Neural cell (in vitro differentiated cells): Measurements from ENCODE around the gene NKAIN2. TPM values are rescaled to one million over a fixed set of nuclear protein-coding genes. Genes with fewer than 3 reads are reported as not detected.

Source experiments
- H2AFZ ChIP-seq: fragments of 200-600, 300-800 bp; sonication (generic), shearing (Covaris generic); 2 replicates; pipeline ENCODE4 v1.6.0; 2014; ENCODE audit warnings: low read depth, mild to moderate bottlenecking, antibody characterized with exemption, low read length, moderate library complexity
- H3F3A ChIP-seq: fragments of 200-600 bp; shearing (Covaris generic); 2 replicates; pipeline ENCODE4 v1.6.1; 2016; ENCODE audit warnings: mild to moderate bottlenecking, moderate library complexity, mixed read lengths, antibody characterized with exemption, low read length; ENCODE audit not compliant: insufficient read depth, poor library complexity, severe bottlenecking
- H3K27ac ChIP-seq: fragments of 200-600, 300-800 bp; sonication (generic), shearing (Covaris generic); 2 replicates; pipeline ENCODE4 v1.5.1; 2014; ENCODE audit warnings: mild to moderate bottlenecking, low read length, moderate library complexity
- H3K27me3 ChIP-seq: fragments of 300-800, 200-600 bp; sonication (generic), shearing (Covaris generic); 2 replicates; pipeline ENCODE4 v1.6.0; 2014; ENCODE audit warnings: mild to moderate bottlenecking, low read depth, low read length, moderate library complexity; ENCODE audit not compliant: insufficient read depth
- H3K36me3 ChIP-seq: fragments of 300-800, 200-600 bp; sonication (generic), shearing (Covaris generic); 2 replicates; pipeline ENCODE4 v1.5.1; 2014; ENCODE audit warnings: mild to moderate bottlenecking, antibody characterized with exemption, low read length, moderate library complexity; ENCODE audit not compliant: insufficient read depth
- H3K4me2 ChIP-seq: fragments of 300-800, 200-600 bp; sonication (generic), shearing (Covaris generic); 2 replicates; pipeline ENCODE4 v1.6.0; 2014; ENCODE audit warnings: mild to moderate bottlenecking, low read length
- H3K4me3 ChIP-seq: fragments of 300-800, 200-600 bp; sonication (generic), shearing (Covaris generic); 2 replicates; pipeline ENCODE4 v1.5.1; 2014; ENCODE audit warnings: mild to moderate bottlenecking, low read length, moderate library complexity
- H3K79me2 ChIP-seq: fragments of 200-600 bp; shearing (Covaris generic); replicated peaks from 2 replicates; pipeline ENCODE4 v1.6.0; 2014; ENCODE audit warnings: mild to moderate bottlenecking, low read length, moderate library complexity; ENCODE audit not compliant: insufficient read depth
- H3K9ac ChIP-seq: fragments of 300-800, 200-600 bp; sonication (generic), shearing (Covaris generic); 2 replicates; pipeline ENCODE4 v1.6.1; 2016; ENCODE audit warnings: mild to moderate bottlenecking, low read length, mixed read lengths
- H3K9me2 ChIP-seq: fragments of 200-600 bp; shearing (Covaris generic); 2 replicates; pipeline ENCODE4 v1.6.1; 2016; ENCODE audit warnings: mild to moderate bottlenecking, low read length, mixed read lengths; ENCODE audit not compliant: insufficient read depth
- H3K9me3 ChIP-seq: fragments of 200-600, 300-800 bp; sonication (generic), shearing (Covaris generic); 2 replicates; pipeline ENCODE4 v1.6.1; 2016; ENCODE audit warnings: mild to moderate bottlenecking, mixed run types, low read length, moderate library complexity, mixed read lengths
- H4K20me1 ChIP-seq: fragments of 200-600 bp; shearing (Covaris generic); 2 replicates; pipeline ENCODE4 v1.6.1; 2016; ENCODE audit warnings: mild to moderate bottlenecking, mixed run types; ENCODE audit not compliant: insufficient read depth
- CTCF ChIP-seq: fragments of 450-650 bp; IDR thresholded peaks from 2 replicates; pipeline ENCODE4 v1.5.1; 2014; ENCODE audit warnings: antibody characterized with exemption, mild to moderate bottlenecking, moderate library complexity; ENCODE audit not compliant: poor library complexity, severe bottlenecking
- EP300 ChIP-seq: fragments of 450-650 bp; conservative IDR thresholded peaks from 2 replicates; pipeline ENCODE4 v1.6.1; 2014; ENCODE audit warnings: antibody characterized with exemption, mild to moderate bottlenecking, moderate library complexity; ENCODE audit not compliant: poor library complexity, severe bottlenecking
- EZH2 ChIP-seq: fragments of 200-600, 300-800 bp; shearing (Covaris generic), sonication (generic); IDR thresholded peaks from 2 replicates; pipeline ENCODE4 v1.6.1; 2014; ENCODE audit warnings: antibody characterized with exemption, low read length, borderline replicate concordance, mild to moderate bottlenecking; ENCODE audit not compliant: insufficient read depth, poor library complexity, severe bottlenecking
- MXI1 ChIP-seq: fragments of 450-650 bp; conservative IDR thresholded peaks from 2 replicates; pipeline ENCODE4 v1.6.1; 2014; ENCODE audit warnings: antibody characterized with exemption, mild to moderate bottlenecking; ENCODE audit not compliant: poor library complexity, severe bottlenecking
- POLR2AphosphoS5 ChIP-seq: IDR thresholded peaks from 2 replicates; pipeline ENCODE4 v1.6.1; 2012
- RAD21 ChIP-seq: fragments of 450-650 bp; conservative IDR thresholded peaks from 2 replicates; pipeline ENCODE4 v1.6.1; 2014; ENCODE audit warnings: antibody characterized with exemption, mild to moderate bottlenecking, moderate library complexity
- REST ChIP-seq: IDR thresholded peaks from 2 replicates; pipeline ENCODE4 v1.6.1; 2012; ENCODE audit warnings: borderline replicate concordance
- SMC3 ChIP-seq: fragments of 450-650 bp; conservative IDR thresholded peaks from 2 replicates; pipeline ENCODE4 v1.6.1; 2014; ENCODE audit warnings: antibody characterized with exemption, mild to moderate bottlenecking, moderate library complexity; ENCODE audit not compliant: poor library complexity
- TAF1 ChIP-seq: IDR thresholded peaks from 2 replicates; pipeline ENCODE4 v1.6.1; 2012; ENCODE audit warnings: low read depth
- polyA plus RNA-seq: library from polyadenylated mRNA; depleted of rRNA; stranded (reverse); fragments of >200 nt; gene quantifications from 2 replicates; pipeline ENCODE4 v1.2.3, GENCODE V29; 2014

The NKAIN2 gene
- polyA plus RNA-seq, 1 donor from 2014 or later, result 23.2 TPM

- Histone ChIP-seq H2AFZ (no peak overlapping the region), H3K9me3 (no peaks in the 10 kb centered on the region), H3F3A (no peaks in the 10 kb centered on the region), H3K4me2 (peak overlapping the region; percentile 44), H3K9ac (peak overlapping the region; percentile 42), H4K20me1 (no peaks in the 10 kb centered on the region), H3K9me2 (no peaks in the 10 kb centered on the region), H3K79me2 (no peaks in the 10 kb centered on the region), H3K27ac (peak overlapping the region; percentile 79), H3K36me3 (no peaks in the 10 kb centered on the region), H3K27me3 (no peaks in the 10 kb centered on the region), H3K4me3 (peak overlapping the region; percentile 48)
- TF ChIP-seq REST (peak; percentile 40), EP300 (peak; percentile 37), SMC3 (no peak), EZH2 (no peak)
Observed at GRCh38 chr6:124661097-124661661, 857.5 kb downstream of the NKAIN2 start.

- no peak overlapping the region for H3K4me2 ChIP-seq
Observed at GRCh38 chr6:124668028-124668427, 864.4 kb downstream of the NKAIN2 start.

More at GRCh38 chr6:124668028-124668427, 864.4 kb downstream of the NKAIN2 start:
- no peaks in the 10 kb centered on the region for H4K20me1 ChIP-seq
- no peaks in the 10 kb centered on the region for H3K79me2 ChIP-seq
- H3K4me3 ChIP-seq, result no peak overlapping the region
- no peaks in the 10 kb centered on the region for H3K27me3 ChIP-seq
- no peaks in the 10 kb centered on the region for H3K36me3 ChIP-seq
- no peaks in the 10 kb centered on the region for H3K9me2 ChIP-seq
- no peak overlapping the region for H2AFZ ChIP-seq
- no peaks in the 10 kb centered on the region for H3F3A ChIP-seq
- H3K9ac ChIP-seq, result no peak overlapping the region
- H3K9me3 ChIP-seq, result peaks cover 1% of the 10 kb centered on the region
- TF ChIP-seq MXI1 (no peak), REST (no peak), POLR2AphosphoS5 (no peak), RAD21 (no peak), EZH2 (no peak), SMC3 (no peak), TAF1 (no peak), CTCF (no peak), EP300 (no peak)
- no peak overlapping the region for H3K27ac ChIP-seq
